ENCODE data around the gene ABCA9. TPM values are rescaled to one million over a fixed set of nuclear protein-coding genes. Genes with fewer than 3 reads are reported as not detected.

Gene ABCA9
- total RNA-seq, 1 donor: 23.2 TPM

- Histone ChIP-seq H3K4me3 (ENCODE audit: insufficient read depth, low read length) (no peak overlapping the region), H2AFZ (ENCODE audit: low read length) (no peak overlapping the region), H3K4me2 (ENCODE audit: insufficient read depth, low read length) (no peak overlapping the region), H3K4me1 (ENCODE audit: insufficient read depth, low read length) (no peaks in the 10 kb centered on the region), H3K36me3 (ENCODE audit: insufficient read depth, low read length) (no peaks in the 10 kb centered on the region), H3K9me3 (ENCODE audit: low read depth, low read length) (no peaks in the 10 kb centered on the region), H4K20me1 (ENCODE audit: insufficient read depth, low read length) (no peaks in the 10 kb centered on the region), H3K79me2 (ENCODE audit: insufficient read depth, low read length) (no peaks in the 10 kb centered on the region), H3K27me3 (ENCODE audit: insufficient read depth, low read length) (no peaks in the 10 kb centered on the region), H3K27ac (ENCODE audit: low read depth, low read length) (no peak overlapping the region)
- DNase-seq (ENCODE audit: insufficient read length, low spot score, missing footprints): no peak
- no peak for TF ChIP-seq CTCF (IDR thresholded peaks at IDR 0.05; ENCODE audit: extremely low read depth, low read depth, low read length)
Observed at GRCh38 chr17:68937890-68938514, 122.7 kb downstream of the ABCA9 start.

DNA sequence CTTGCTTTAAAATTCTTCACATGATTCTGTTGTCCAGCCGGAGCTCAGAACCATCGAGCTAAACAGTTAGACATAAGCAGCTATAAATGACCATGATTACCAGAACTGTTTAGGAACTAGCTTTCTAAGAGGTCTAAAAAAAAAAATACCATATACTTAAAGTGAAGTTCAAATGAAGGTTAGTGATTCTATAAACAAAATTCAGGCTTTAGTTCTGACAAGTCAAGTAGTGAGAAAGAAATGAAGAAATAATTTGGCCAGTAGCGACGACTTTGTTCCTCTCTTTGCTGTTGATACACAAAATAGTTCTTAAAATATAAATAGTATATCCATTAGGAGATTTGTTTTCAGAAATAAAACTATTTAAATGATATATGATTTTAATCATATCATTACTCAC, 133.2 kb downstream of the ABCA9 start:
- Histone ChIP-seq H4K20me1 (ENCODE audit: insufficient read depth, low read length) (no peaks in the 10 kb centered on the region), H3K9me3 (ENCODE audit: low read depth, low read length) (no peaks in the 10 kb centered on the region), H3K4me2 (ENCODE audit: insufficient read depth, low read length) (no peak overlapping the region), H3K27me3 (ENCODE audit: insufficient read depth, low read length) (no peaks in the 10 kb centered on the region), H3K36me3 (ENCODE audit: insufficient read depth, low read length) (no peaks in the 10 kb centered on the region), H3K4me1 (ENCODE audit: insufficient read depth, low read length) (no peaks in the 10 kb centered on the region), H2AFZ (ENCODE audit: low read length) (no peak overlapping the region), H3K27ac (ENCODE audit: low read depth, low read length) (no peak overlapping the region), H3K4me3 (ENCODE audit: insufficient read depth, low read length) (no peak overlapping the region), H3K79me2 (ENCODE audit: insufficient read depth, low read length) (no peaks in the 10 kb centered on the region)
- no peak for TF ChIP-seq CTCF (IDR thresholded peaks at IDR 0.05; ENCODE audit: extremely low read depth, low read depth, low read length)
- DNase-seq (ENCODE audit: insufficient read length, low spot score, missing footprints): no peak

DNA sequence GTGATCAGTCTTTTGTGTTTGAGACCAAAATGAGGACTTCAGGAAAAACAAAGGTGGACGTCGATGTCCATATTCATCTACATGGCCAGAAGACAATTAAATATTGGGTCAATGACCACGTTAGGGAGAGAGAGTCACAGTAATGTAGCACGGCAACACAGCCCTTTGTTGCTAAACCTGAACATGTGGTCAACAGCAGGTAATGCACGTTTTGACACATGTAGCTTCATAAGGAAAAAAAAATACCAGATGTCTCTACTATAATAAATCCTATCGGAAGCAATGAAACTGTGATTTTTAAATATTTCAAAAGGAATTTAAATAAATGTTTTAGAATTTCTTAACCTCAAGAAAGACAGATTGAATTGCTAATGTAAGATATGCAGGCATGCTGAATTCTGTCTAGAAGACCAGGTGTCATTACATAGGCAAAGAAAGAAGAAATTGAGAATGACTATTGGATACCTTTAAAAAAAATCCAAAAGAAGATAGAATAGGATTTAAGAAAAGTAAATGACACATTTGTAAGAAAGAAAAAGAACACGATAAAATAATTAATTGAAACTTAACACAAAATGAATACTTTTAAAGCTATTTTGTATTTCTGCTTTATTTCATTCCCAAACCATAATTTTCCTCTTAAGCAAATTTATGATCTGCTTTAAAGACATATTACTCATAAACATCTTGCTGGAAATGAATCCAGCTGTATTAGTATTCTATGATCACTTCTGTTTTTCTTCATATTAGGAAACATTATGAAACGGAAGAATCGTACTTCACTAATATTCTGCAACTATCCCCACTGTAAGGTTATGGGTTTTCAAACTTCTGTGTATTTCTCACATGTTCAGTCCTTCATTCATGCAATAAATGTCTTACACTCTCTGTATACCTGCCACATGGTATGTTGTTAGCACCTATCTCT, 135.7 kb downstream of the ABCA9 start:
- no peaks in the 10 kb centered on the region for H3K9me3 ChIP-seq (ENCODE audit: low read depth, low read length)
- no peak overlapping the region for H2AFZ ChIP-seq (ENCODE audit: low read length)
- H4K20me1 ChIP-seq (ENCODE audit: insufficient read depth, low read length): no peaks in the 10 kb centered on the region
- no peak overlapping the region for H3K4me3 ChIP-seq (ENCODE audit: insufficient read depth, low read length)
- no peaks in the 10 kb centered on the region for H3K79me2 ChIP-seq (ENCODE audit: insufficient read depth, low read length)
- H3K36me3 ChIP-seq (ENCODE audit: insufficient read depth, low read length): peaks cover 1% of the 10 kb centered on the region
- TF ChIP-seq CTCF (IDR thresholded peaks at IDR 0.05; ENCODE audit: extremely low read depth, low read depth, low read length): no peak
- no peaks in the 10 kb centered on the region for H3K27me3 ChIP-seq (ENCODE audit: insufficient read depth, low read length)
- H3K4me2 ChIP-seq (ENCODE audit: insufficient read depth, low read length): no peak overlapping the region
- no peaks in the 10 kb centered on the region for H3K4me1 ChIP-seq (ENCODE audit: insufficient read depth, low read length)
- H3K27ac ChIP-seq (ENCODE audit: low read depth, low read length): no peak overlapping the region
- no peak for DNase-seq (ENCODE audit: insufficient read length, low spot score, missing footprints)

Small RNAs within 50 kb of the gene (small RNA-seq; reads per million reads assigned to genes)
- gene MIR4524B: not detected

Other genes with a start within 250 kb of the ABCA9 start
- gene ABCA8, start 105.5 kb downstream of the ABCA9 start, total RNA-seq: 29.2 and 36.2 TPM in 2 replicates
- gene ABCA6, start 81.0 kb upstream of the ABCA9 start, total RNA-seq: 30.4 and 31.8 TPM in 2 replicates
- 0.88 and 1.8 TPM in 2 replicates for gene ABCA10, start 167.9 kb upstream of the ABCA9 start, total RNA-seq

Measured in osteoblast (primary cell).